COR-L47 (cell line): ENCODE results near the gene GTF2H2C.
"Not testable (repeated sequence)": the region's sequence is repeated elsewhere in the genome, so short reads cannot be mapped to it uniquely, and the experiment has no call there.

Experiments used
- DNase-seq: peaks from one replicate; lab custom pipeline; 2025; lab: John Stamatoyannopoulos, UW

Gene GTF2H2C

GRCh38 chr5:69566172-69566571 lies 6.2 kb downstream of the GTF2H2C start:
- DNase-seq = not testable (repeated sequence)

DNA sequence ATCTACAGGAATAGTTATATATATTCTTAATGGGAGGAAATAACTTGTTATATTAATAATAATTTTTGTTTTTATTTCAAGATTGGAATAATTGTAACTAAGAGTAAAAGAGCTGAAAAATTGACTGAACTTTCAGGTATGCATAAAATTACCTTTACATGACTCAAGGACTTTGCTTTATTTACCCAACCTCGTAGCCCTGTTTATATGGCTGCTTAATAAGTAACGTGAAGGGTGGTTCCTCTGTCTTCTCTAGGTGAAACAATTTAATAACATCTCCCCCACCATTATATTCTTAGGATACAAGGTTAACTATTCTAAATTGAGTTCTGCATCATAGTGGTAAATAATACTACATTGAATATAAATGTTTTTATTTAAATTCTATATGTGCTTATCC lies 8.1 kb downstream of the GTF2H2C start:
- DNase-seq = not testable (repeated sequence)

- not testable (repeated sequence) for DNase-seq
Observed at GRCh38 chr5:69583356-69583755, 23.4 kb downstream of the GTF2H2C start.

- DNase-seq = not testable (repeated sequence)
Observed at GRCh38 chr5:69596114-69596840, 36.3 kb downstream of the GTF2H2C start.

DNA sequence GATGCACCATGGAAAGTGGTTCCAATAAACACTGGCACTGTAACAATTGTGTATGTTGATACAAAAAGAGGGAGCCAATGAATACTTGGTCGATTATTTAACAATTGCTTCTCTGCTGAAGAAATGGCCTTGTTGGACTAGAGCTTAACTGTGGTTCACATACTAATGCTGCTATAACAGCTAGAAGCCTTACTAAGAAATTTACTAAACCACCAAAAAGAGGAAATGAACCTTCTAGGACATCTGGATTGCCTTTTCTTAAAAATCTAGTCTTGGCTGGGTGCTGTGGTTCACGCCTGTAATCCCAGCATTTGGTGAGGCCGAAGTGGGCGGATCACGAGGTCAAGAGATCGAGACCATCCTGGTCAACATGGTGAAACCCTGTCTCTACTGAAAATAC lies 42.0 kb downstream of the GTF2H2C start:
- DNase-seq = not testable (repeated sequence)

- not testable (repeated sequence) for DNase-seq
Observed at GRCh38 chr5:69606839-69607238, 46.8 kb downstream of the GTF2H2C start.

- DNase-seq = not testable (repeated sequence)
Observed at GRCh38 chr5:69607750-69608149, 47.8 kb downstream of the GTF2H2C start.

- not testable (repeated sequence) for DNase-seq
Observed at GRCh38 chr5:69608861-69609496, 49.0 kb downstream of the GTF2H2C start.

GRCh38 chr5:69614843-69615242 lies 54.9 kb downstream of the GTF2H2C start:
- not testable (repeated sequence) for DNase-seq

GRCh38 chr5:69631879-69632278 lies 71.9 kb downstream of the GTF2H2C start:
- DNase-seq = not testable (repeated sequence)
